SK-N-MC (cell line): ENCODE measurements around the gene SHC4.

Experiments used
- EZH2 ChIP-seq: fragments of 200-600 bp; sonication (generic); IDR thresholded peaks from one replicate; pipeline ENCODE4 v1.6.1; 2017; ENCODE audit warnings: antibody characterized with exemption
- POLR2AphosphoS5 ChIP-seq: IDR thresholded peaks from 2 replicates; pipeline ENCODE4 v1.6.1; 2012; ENCODE audit warnings: mild to moderate bottlenecking, low read depth, low read length, borderline replicate concordance

GRCh38 chr15:48993380-48993779, 29.7 kb upstream of the SHC4 start:
- TF ChIP-seq EZH2: no peak
- TF ChIP-seq POLR2AphosphoS5: no peak; the same call in 1 of the 2 replicates
